ENCODE measurements around the gene HOXD1.

DNA sequence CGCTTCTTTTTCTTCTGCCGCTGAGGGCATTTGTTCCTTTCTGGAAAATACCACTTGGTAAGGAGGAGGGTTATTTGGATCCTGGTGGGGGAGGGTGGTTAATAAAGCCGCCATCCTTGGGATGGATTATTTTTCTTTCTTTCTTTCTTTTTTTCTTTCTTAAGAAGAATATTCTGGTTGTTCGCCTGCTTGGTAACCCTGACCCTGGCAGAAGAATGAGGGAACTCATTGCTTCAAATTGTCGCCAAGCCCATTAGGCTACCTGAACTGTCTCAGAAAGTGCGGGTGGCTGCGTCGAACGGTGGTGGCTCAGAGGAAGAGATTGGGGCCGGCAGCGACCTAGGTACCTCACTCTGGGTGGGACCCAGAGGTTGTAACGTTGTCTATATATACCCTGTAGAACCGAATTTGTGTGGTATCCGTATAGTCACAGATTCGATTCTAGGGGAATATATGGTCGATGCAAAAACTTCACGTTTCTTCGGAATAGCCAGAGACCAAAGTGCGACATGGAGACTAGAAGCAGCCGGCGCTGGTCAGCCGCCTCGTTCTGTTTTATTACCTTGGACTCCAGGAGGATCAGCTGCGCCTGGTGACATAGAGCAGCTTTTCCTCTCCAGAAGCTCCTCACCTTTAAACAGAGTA, 38.4 kb upstream of the HOXD1 start:
- TF ChIP-seq CTCF (IDR thresholded peaks at IDR 0.05) (no peak), RFX5 (IDR thresholded peaks at IDR 0.05; ENCODE audit: low read length) (no peak), TAF1 (IDR thresholded peaks at IDR 0.05; ENCODE audit: borderline replicate concordance, low read depth, low read length) (no peak), JUND (IDR thresholded peaks at IDR 0.05) (no peak), POLR2AphosphoS5 (IDR thresholded peaks at IDR 0.05; ENCODE audit: low read depth, low read length) (no peak), EP300 (IDR thresholded peaks at IDR 0.05; ENCODE audit: borderline replicate concordance in 1 of 2, low read depth in 1 of 2, low read length in 1 of 2) (no peak), NRF1 (IDR thresholded peaks at IDR 0.05; ENCODE audit: low read depth, low read length) (no peak), FOXM1 (IDR thresholded peaks at IDR 0.05; ENCODE audit: low read depth) (no peak), MXI1 (IDR thresholded peaks at IDR 0.05; ENCODE audit: low read depth, low read length) (no peak), USF1 (IDR thresholded peaks at IDR 0.05; ENCODE audit: borderline replicate concordance, low read depth) (no peak), EZH2phosphoT487 (IDR thresholded peaks at IDR 0.05; ENCODE audit: borderline replicate concordance, low read depth) (no peak), RXRA (IDR thresholded peaks at IDR 0.05; ENCODE audit: borderline replicate concordance, low read depth) (no peak)
- TF ChIP-seq, protein P1, sequence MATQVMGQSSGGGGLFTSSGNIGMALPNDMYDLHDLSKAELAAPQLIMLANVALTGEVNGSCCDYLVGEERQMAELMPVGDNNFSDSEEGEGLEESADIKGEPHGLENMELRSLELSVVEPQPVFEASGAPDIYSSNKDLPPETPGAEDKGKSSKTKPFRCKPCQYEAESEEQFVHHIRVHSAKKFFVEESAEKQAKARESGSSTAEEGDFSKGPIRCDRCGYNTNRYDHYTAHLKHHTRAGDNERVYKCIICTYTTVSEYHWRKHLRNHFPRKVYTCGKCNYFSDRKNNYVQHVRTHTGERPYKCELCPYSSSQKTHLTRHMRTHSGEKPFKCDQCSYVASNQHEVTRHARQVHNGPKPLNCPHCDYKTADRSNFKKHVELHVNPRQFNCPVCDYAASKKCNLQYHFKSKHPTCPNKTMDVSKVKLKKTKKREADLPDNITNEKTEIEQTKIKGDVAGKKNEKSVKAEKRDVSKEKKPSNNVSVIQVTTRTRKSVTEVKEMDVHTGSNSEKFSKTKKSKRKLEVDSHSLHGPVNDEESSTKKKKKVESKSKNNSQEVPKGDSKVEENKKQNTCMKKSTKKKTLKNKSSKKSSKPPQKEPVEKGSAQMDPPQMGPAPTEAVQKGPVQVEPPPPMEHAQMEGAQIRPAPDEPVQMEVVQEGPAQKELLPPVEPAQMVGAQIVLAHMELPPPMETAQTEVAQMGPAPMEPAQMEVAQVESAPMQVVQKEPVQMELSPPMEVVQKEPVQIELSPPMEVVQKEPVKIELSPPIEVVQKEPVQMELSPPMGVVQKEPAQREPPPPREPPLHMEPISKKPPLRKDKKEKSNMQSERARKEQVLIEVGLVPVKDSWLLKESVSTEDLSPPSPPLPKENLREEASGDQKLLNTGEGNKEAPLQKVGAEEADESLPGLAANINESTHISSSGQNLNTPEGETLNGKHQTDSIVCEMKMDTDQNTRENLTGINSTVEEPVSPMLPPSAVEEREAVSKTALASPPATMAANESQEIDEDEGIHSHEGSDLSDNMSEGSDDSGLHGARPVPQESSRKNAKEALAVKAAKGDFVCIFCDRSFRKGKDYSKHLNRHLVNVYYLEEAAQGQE (IDR thresholded peaks at IDR 0.05; ENCODE audit: low read depth, low read length) = no peak
- TF ChIP-seq, protein P2, sequence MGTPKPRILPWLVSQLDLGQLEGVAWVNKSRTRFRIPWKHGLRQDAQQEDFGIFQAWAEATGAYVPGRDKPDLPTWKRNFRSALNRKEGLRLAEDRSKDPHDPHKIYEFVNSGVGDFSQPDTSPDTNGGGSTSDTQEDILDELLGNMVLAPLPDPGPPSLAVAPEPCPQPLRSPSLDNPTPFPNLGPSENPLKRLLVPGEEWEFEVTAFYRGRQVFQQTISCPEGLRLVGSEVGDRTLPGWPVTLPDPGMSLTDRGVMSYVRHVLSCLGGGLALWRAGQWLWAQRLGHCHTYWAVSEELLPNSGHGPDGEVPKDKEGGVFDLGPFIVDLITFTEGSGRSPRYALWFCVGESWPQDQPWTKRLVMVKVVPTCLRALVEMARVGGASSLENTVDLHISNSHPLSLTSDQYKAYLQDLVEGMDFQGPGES (IDR thresholded peaks at IDR 0.05; ENCODE audit: low read depth, low read length) = no peak

All from SK-N-SH (cell line).